Transverse colon (tissue), 4 donors: ENCODE data around the gene HNRNPR. TPM values are rescaled to one million over a fixed set of nuclear protein-coding genes. Genes with fewer than 3 reads are reported as not detected.

ENCODE experiments used
- DNase-seq: peaks from one replicate; pipeline ENCODE4 v3.0.0-alpha.2; 2019
- H3K27ac ChIP-seq, 4 donors: fragments of 200-600 bp; sonication (generic); 2 replicates each; pipeline ENCODE4 v1.5.1; 2016 to 2018; ENCODE audit warnings: inconsistent platforms in 4 of 4
- H3K27me3 ChIP-seq: fragments of 200-600 bp; sonication (generic); 2 replicates; pipeline ENCODE4 v1.5.1; 2017; ENCODE audit warnings: inconsistent platforms
- H3K36me3 ChIP-seq, 4 donors: fragments of 200-600 bp; sonication (generic); 2 replicates each; pipeline ENCODE4 v1.5.1; 2017 to 2019; ENCODE audit warnings: inconsistent platforms in 4 of 4
- H3K4me1 ChIP-seq, 4 donors: fragments of 200-600 bp; sonication (generic); 2 replicates each; pipeline ENCODE4 v1.5.1; 2017 to 2020; ENCODE audit warnings: inconsistent platforms in 4 of 4
- H3K4me3 ChIP-seq, 4 donors: fragments of 200-600 bp; sonication (generic); 1 replicate in 1 of 4; 2 replicates in 3 of 4; pipeline versions ENCODE4 v1.5.1 to v1.6.1; 2017 to 2019; ENCODE audit warnings: inconsistent platforms in 4 of 4
- H3K9me3 ChIP-seq, 2 donors: fragments of 200-600 bp; sonication (generic); 2 replicates each; pipeline ENCODE4 v1.5.1; 2017 to 2019; ENCODE audit warnings: inconsistent platforms in 2 of 2
- EP300 ChIP-seq: sonication (generic); formaldehyde crosslinking; IDR thresholded peaks from one replicate; pipeline ENCODE4 v1.6.1; 2017; ENCODE audit warnings: antibody characterized with exemption, low read depth
- POLR2A ChIP-seq: fragments of 450-650 bp; IDR thresholded peaks from one replicate; pipeline ENCODE4 v1.6.1; 2016; ENCODE audit warnings: antibody characterized with exemption, mild to moderate bottlenecking, moderate library complexity
- POLR2AphosphoS5 ChIP-seq, 3 donors: sonication (generic); formaldehyde crosslinking; IDR thresholded peaks; one replicate each; pipeline ENCODE4 v1.6.1; 2016; ENCODE audit warnings: antibody characterized with exemption in 3 of 3
- WGBS, 2 donors: methylation state at CpG; one replicate each; pipeline ENCODE4 v1.1.5; 2018; ENCODE audit warnings: low coverage in 1 of 2; 5-methylcytosine and 5-hydroxymethylcytosine counted together
- in situ Hi-C, 4 donors: fragments of 200-750 bp; cut with MboI; loops; one replicate each; pipeline versions ENCODE4 v1.15.0 to v1.15.1; 2017; ENCODE audit warnings: low sequenced_read_pairs in 3 of 4, low pct_ligation_motif_present in 1 of 4, low pct_unique_long_range_greater_than_20kb in 1 of 4
- intact Hi-C: fragments of 100-400 bp; cut with DNase I; formaldehyde crosslinking; loops from one replicate; pipeline ENCODE4 v1.15.1; 2023; ENCODE audit warnings: low total_unique reads
- total RNA-seq, 4 donors: library from RNA; depleted of rRNA; stranded (reverse); fragments of >200 nt; gene quantifications; one replicate each; pipeline ENCODE4 v1.1.0, GENCODE V29; 2016
- TF ChIP-seq, protein P1 (sequence below), 5 experiments: fragments of 200-600 bp in 3 of 5; fragments of 450-650 bp in 2 of 5; sonication (generic) in 3 of 5; IDR thresholded peaks; 1 replicate in 2 of 5; 2 replicates in 3 of 5; pipeline ENCODE4 v1.5.1; 2016 to 2017; ENCODE audit warnings: antibody characterized with exemption in 5 of 5, inconsistent platforms in 3 of 5, mild to moderate bottlenecking in 2 of 5, moderate library complexity in 1 of 5

HNRNPR gene
- total RNA-seq, 4 donors from 2014 or later, result 13.5 to 120 (median 60.8) TPM

DNA sequence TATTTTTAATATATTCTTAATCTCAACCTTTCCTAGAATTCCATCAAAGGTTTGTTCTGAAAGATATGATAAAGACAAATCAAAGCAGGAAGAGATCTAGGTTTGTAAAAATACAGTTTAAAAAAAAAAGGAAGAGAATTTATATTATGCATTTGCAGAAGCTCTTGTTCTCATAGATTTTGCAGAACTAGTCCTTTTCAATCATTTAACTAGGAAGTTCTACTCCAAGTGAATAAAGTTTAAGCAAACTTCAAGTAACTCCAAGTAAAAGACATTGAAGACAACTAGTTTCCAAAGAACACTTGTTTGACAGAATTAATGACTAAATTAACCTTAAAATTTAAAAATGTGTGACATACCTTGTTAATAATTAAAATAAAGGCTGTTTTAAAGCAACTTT is 55.9 kb downstream of the HNRNPR start:
- TF ChIP-seq EP300 (no peak), POLR2AphosphoS5 (IDR thresholded peaks at IDR 0.05) (no peak), POLR2A (no peak)
- TF ChIP-seq, protein P1, sequence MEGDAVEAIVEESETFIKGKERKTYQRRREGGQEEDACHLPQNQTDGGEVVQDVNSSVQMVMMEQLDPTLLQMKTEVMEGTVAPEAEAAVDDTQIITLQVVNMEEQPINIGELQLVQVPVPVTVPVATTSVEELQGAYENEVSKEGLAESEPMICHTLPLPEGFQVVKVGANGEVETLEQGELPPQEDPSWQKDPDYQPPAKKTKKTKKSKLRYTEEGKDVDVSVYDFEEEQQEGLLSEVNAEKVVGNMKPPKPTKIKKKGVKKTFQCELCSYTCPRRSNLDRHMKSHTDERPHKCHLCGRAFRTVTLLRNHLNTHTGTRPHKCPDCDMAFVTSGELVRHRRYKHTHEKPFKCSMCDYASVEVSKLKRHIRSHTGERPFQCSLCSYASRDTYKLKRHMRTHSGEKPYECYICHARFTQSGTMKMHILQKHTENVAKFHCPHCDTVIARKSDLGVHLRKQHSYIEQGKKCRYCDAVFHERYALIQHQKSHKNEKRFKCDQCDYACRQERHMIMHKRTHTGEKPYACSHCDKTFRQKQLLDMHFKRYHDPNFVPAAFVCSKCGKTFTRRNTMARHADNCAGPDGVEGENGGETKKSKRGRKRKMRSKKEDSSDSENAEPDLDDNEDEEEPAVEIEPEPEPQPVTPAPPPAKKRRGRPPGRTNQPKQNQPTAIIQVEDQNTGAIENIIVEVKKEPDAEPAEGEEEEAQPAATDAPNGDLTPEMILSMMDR (IDR thresholded peaks at IDR 0.05), result no peak
- no peaks in the 10 kb centered on the region for H3K9me3 ChIP-seq
- H3K36me3 ChIP-seq, result peaks cover 0 to 4% (median 2%) of the 10 kb centered on the region in 4 donors
- intact Hi-C loops (no loop called here), in situ Hi-C loops (no loop called here)
- H3K4me1 ChIP-seq, result peaks cover 0 to 10% (median 3%) of the 10 kb centered on the region in 4 donors
- no peak overlapping the region for H3K27ac ChIP-seq
- H3K4me3 ChIP-seq, result no peak overlapping the region
- no peaks in the 10 kb centered on the region for H3K27me3 ChIP-seq
- DNase-seq, result no peak

DNA sequence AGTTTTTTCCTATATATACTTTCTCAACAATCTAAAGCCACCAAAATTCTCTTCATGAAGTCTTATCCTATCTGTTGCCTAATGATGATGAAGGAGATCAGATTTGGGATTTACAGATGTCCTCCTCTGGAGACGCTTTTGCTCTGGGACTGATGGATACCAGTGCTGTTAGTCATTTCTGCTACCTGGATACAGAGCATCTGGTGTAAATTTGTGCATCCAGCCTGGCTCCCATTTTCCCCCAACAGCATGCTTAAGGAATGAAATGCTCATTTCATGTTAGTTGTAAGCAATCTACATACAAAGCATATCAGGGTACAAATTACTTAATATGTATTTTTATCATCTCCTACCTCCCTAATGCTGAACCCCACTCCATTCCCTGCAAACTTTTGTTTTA is 57.7 kb downstream of the HNRNPR start:
- Histone ChIP-seq H3K36me3 (peaks cover 0 to 10% (median 3%) of the 10 kb centered on the region in 4 donors), H3K27me3 (no peaks in the 10 kb centered on the region), H3K27ac (no peak overlapping the region), H3K4me3 (no peak overlapping the region), H3K4me1 (peaks cover 0 to 10% (median 3%) of the 10 kb centered on the region in 4 donors), H3K9me3 (no peaks in the 10 kb centered on the region)
- DNase-seq, result no peak
- TF ChIP-seq POLR2AphosphoS5 (IDR thresholded peaks at IDR 0.05), result no peak
- TF ChIP-seq, protein P1 (IDR thresholded peaks at IDR 0.05), result no peak
- no peak for TF ChIP-seq POLR2A
- TF ChIP-seq EP300, result no peak
- 91 to 100% methylated on average over 1 of the region's 1 CpG for WGBS, 2 donors
- in situ Hi-C loops, result no loop called here
- intact Hi-C loops, result no loop called here

DNA sequence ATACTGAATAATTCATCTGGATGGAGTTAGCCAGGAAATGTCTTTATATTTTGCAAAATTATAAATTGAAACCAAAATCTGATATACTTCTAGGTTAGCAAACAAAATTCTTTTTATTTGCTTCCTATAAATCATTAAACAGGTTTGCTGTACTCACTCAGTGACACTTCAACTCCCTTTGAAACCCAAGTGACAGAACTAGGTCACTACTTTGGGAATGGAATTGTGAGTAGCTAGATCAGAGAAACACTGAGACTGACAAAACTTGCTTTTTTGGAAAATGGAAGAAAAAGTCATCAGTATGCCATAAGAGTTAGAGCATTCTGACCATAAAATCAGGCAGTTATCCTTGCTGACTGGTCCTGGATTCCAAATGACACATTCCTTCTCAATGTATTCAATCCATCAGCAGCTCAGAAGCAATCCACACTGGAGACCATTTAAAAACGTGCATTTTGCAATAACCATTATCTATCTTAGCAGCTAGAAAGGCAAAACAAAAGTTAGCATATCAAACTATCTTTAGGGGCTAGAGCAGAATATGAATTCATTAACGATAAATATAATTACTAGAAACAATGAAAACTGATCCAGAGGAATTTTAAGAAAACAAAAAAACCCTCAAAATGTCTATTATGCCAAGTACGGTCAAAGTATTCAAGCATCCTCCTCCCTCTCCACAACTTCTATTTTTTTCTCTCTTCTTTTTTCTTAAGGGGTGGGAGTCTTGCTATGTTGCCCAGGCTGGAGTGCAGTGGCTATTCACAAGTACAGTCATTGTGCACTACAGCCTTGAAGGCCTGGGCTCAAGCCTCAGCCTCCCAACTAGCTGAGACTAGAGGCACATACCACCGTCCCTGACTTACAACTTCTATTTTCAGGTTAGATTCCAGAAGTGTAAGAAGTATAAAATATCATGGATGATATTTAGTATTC is 60.1 kb downstream of the HNRNPR start:
- Histone ChIP-seq H3K27ac (no peak overlapping the region), H3K4me1 (peaks cover 0 to 10% (median 3%) of the 10 kb centered on the region in 4 donors), H3K27me3 (no peaks in the 10 kb centered on the region), H3K9me3 (no peaks in the 10 kb centered on the region), H3K36me3 (peaks cover 0 to 15% (median 3%) of the 10 kb centered on the region in 4 donors), H3K4me3 (no peak overlapping the region)
- intact Hi-C loops (no loop called here), in situ Hi-C loops (no loop called here)
- DNase-seq, result no peak
- TF ChIP-seq, protein P1 (IDR thresholded peaks at IDR 0.05), result no peak
- TF ChIP-seq POLR2AphosphoS5 (IDR thresholded peaks at IDR 0.05) (no peak), EP300 (no peak)
- 82 to 97% methylated on average over 3 to 4 of the region's 4 CpGs for WGBS, 2 donors

DNA sequence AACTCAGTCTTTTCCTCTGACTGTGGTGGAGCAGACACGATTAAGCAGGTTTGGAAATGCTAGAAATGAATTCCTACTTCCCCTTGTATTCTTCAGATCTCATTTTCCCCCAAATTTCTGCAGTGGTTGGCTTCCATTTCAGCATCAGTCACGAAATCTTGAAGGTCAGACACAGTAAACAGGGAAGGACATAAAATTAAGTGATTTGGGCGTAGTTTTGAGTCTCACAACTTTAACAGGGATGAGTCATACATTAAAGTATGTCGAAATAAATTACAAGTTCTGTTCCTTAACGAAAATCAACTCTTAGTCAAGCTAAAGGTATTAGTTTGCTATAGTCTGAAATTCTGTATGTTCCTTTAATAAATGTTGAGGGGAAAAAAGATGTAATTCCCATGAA is 61.1 kb downstream of the HNRNPR start:
- DNase-seq, result no peak
- 59 to 62% methylated on average over 4 to 5 of the region's 5 CpGs for WGBS, 2 donors
- intact Hi-C loops (no loop called here), in situ Hi-C loops (no loop called here)
- Histone ChIP-seq H3K4me1 (peaks cover 0 to 10% (median 3%) of the 10 kb centered on the region in 4 donors), H3K4me3 (no peak overlapping the region), H3K27ac (peak overlapping the region in 1 of 4 donors; percentile 0), H3K9me3 (no peaks in the 10 kb centered on the region), H3K36me3 (peaks cover 0 to 15% (median 3%) of the 10 kb centered on the region in 4 donors), H3K27me3 (no peaks in the 10 kb centered on the region)
- no peak for TF ChIP-seq POLR2AphosphoS5 (IDR thresholded peaks at IDR 0.05)
- TF ChIP-seq POLR2A, result no peak
- TF ChIP-seq EP300, result no peak
- TF ChIP-seq, protein P1 (IDR thresholded peaks at IDR 0.05), result no peak
